MCF 10A (cell line): ENCODE data around the gene GNB1. TPM values are rescaled to one million over a fixed set of nuclear protein-coding genes. Genes with fewer than 3 reads are reported as not detected.

Source experiments
- BruUV-seq: library from RNA; stranded (reverse); fragments of 400-500 nt; replicated peaks from 2 replicates; lab custom pipeline; 2021; lab: Mats Ljungman, UMichigan
- CTCF ChIA-PET: fragments of 300-600 bp; sonication (Branson Sonifier 250); formaldehyde crosslinking; extraction: SDS; loops from one replicate; lab custom pipeline; 2021; ENCODE audit warnings: antibody characterized with exemption, inconsistent platforms; lab: Yijun Ruan, JAX
- POLR2A ChIA-PET: fragments of 300-600, 350-650 bp; sonication (Branson Sonifier 250); formaldehyde crosslinking; extraction: SDS; loops from one replicate; lab custom pipeline; 2020; ENCODE audit warnings: antibody characterized with exemption, inconsistent platforms; lab: Yijun Ruan, JAX
- DNase-seq: peaks from one replicate; pipeline ENCODE4 v3.0.0-alpha.2; 2018; ENCODE audit not compliant: unreplicated experiment
- H3K27ac Mint-ChIP-seq: one replicate; pipeline ENCODE4 v1.8.0; 2022; ENCODE audit warnings: mild to moderate bottlenecking, low read depth, mixed read lengths; ENCODE audit not compliant: unreplicated experiment
- H3K27me3 Mint-ChIP-seq: one replicate; pipeline ENCODE4 v1.8.0; 2022; ENCODE audit warnings: mixed read lengths; ENCODE audit not compliant: insufficient read depth, unreplicated experiment
- H3K36me3 Mint-ChIP-seq: one replicate; pipeline ENCODE4 v1.8.0; 2022; ENCODE audit warnings: mild to moderate bottlenecking, moderate library complexity, mixed read lengths; ENCODE audit not compliant: insufficient read depth, unreplicated experiment
- H3K4me1 Mint-ChIP-seq: one replicate; pipeline ENCODE4 v1.8.0; 2022; ENCODE audit warnings: mixed read lengths; ENCODE audit not compliant: insufficient read depth, unreplicated experiment
- H3K4me3 Mint-ChIP-seq: one replicate; pipeline ENCODE4 v1.8.0; 2022; ENCODE audit warnings: mild to moderate bottlenecking, moderate library complexity, mixed read lengths; ENCODE audit not compliant: unreplicated experiment
- H3K9me3 Mint-ChIP-seq: one replicate; pipeline ENCODE4 v1.8.0; 2022; ENCODE audit warnings: mixed read lengths; ENCODE audit not compliant: unreplicated experiment
- CTCF ChIP-seq: fragments of 200-600 bp; IDR thresholded peaks from one replicate; pipeline ENCODE4 v1.8.0; 2022; ENCODE audit warnings: antibody characterized with exemption, mild to moderate bottlenecking; ENCODE audit not compliant: unreplicated experiment
- intact Hi-C: fragments of 100-400 bp; cut with micrococcal nuclease; formaldehyde crosslinking; loops from 2 replicates; pipeline ENCODE4 v1.14.1; 2022
- total RNA-seq: library from RNA; stranded (reverse); gene quantifications from 2 replicates; pipeline ENCODE4 v1.2.3, GENCODE V29; 2022

GNB1 gene
- total RNA-seq, 1 experiment from 2014 or later: 430 TPM

GRCh38 chr1:1778663-1779319 is 112.1 kb downstream of the GNB1 start:
- H3K9me3 Mint-ChIP-seq: no peaks in the 10 kb centered on the region

GRCh38 chr1:1777950-1778662 is 112.8 kb downstream of the GNB1 start, which contains the start of gene NADK:
NADK (minus strand) TSS chr1:1778470; CDS start chr1:1765406, 13,064 bp downstream.
- Mint-ChIP-seq H3K4me1 (peaks cover 36% of the 10 kb centered on the region), H3K9me3 (no peaks in the 10 kb centered on the region), H3K36me3 (peaks cover 30% of the 10 kb centered on the region), H3K27me3 (no peaks in the 10 kb centered on the region), H3K4me3 (peak within 1 kb of the TSS; percentile 82), H3K27ac (peak within 1 kb of the TSS; percentile 68)
- intact Hi-C loops: loop anchor here (5.0 kb wide), 1 partner anchor 114 kb away; the partner anchor contains the start of gene GNB1
- CTCF ChIA-PET: interaction anchor here (0.6 to 3.4 kb wide), 2 partner anchors 51 to 129 kb away, joined by 3 to 35 read pairs; no protein-coding TSS in a partner anchor
- TF ChIP-seq CTCF: no peak
- BruUV-seq: no TSS peak
- DNase-seq: peak; percentile 59
- POLR2A ChIA-PET: interaction anchor here (0.9 to 5.2 kb wide), 8 partner anchors 9 to 129 kb away, joined by 3 to 54 read pairs (median 4); partner anchors contain the start of gene CDK11A

More at GRCh38 chr1:1778663-1779319, 112.1 kb downstream of the GNB1 start:
- peaks cover 36% of the 10 kb centered on the region for H3K4me1 Mint-ChIP-seq
- H3K4me3 Mint-ChIP-seq: peak overlapping the region; percentile 82
- POLR2A ChIA-PET: interaction anchor here (0.7 to 5.2 kb wide), 6 partner anchors 13 to 129 kb away, joined by 3 to 54 read pairs (median 7); no protein-coding TSS in a partner anchor
- H3K36me3 Mint-ChIP-seq: peaks cover 34% of the 10 kb centered on the region
- H3K27ac Mint-ChIP-seq: peak overlapping the region; percentile 54
- TSS peak; percentile 63 for BruUV-seq
- no peaks in the 10 kb centered on the region for H3K27me3 Mint-ChIP-seq
- peak; percentile 79 for DNase-seq
- CTCF ChIA-PET: interaction anchor here (0.8 kb wide), 1 partner anchor 9 kb away, joined by 3 read pairs; no protein-coding TSS in a partner anchor
- no peak for TF ChIP-seq CTCF
- intact Hi-C loops: loop anchor here (5.0 kb wide), 1 partner anchor 114 kb away; the partner anchor contains the start of gene GNB1

GRCh38 chr1:1777583-1777899 is 113.3 kb downstream of the GNB1 start:
- H3K4me3 Mint-ChIP-seq: peak overlapping the region; percentile 82
- peak; percentile 61 for DNase-seq
- CTCF ChIA-PET: interaction anchor here (0.6 to 3.4 kb wide), 6 partner anchors 11 to 442 kb away, joined by 3 to 35 read pairs (median 4); no protein-coding TSS in a partner anchor
- peaks cover 29% of the 10 kb centered on the region for H3K36me3 Mint-ChIP-seq
- H3K27ac Mint-ChIP-seq: peak overlapping the region; percentile 68
- H3K4me1 Mint-ChIP-seq: peaks cover 36% of the 10 kb centered on the region
- H3K9me3 Mint-ChIP-seq: no peaks in the 10 kb centered on the region
- POLR2A ChIA-PET: interaction anchor here (0.8 to 5.2 kb wide), 8 partner anchors 9 to 130 kb away, joined by 3 to 54 read pairs (median 4); partner anchors contain the start of gene CDK11A
- no peaks in the 10 kb centered on the region for H3K27me3 Mint-ChIP-seq
- intact Hi-C loops: loop anchor here (5.0 kb wide), 1 partner anchor 115 kb away; the partner anchor contains the start of gene GNB1
- no TSS peak for BruUV-seq
- TF ChIP-seq CTCF: no peak
